ENCODE data around the gene DCAF15.
"Not testable (repeated sequence)": the region's sequence is repeated elsewhere in the genome, so short reads cannot be mapped to it uniquely, and the experiment has no call there.

- TF ChIP-seq CTCF, POLR2A (IDR thresholded peaks at IDR 0.05): not testable (repeated sequence)
These were observed 30.2 kb upstream of the DCAF15 start for GRCh38 chr19:13922118-13922517.
